GM23338 (cell line): Measurements from ENCODE around the gene IGF2R. TPM values are rescaled to one million over a fixed set of nuclear protein-coding genes. Genes with fewer than 3 reads are reported as not detected.

Experiments
- ATAC-seq: fragments of 200-7000 bp; cut with Tn5 transposase; 3 replicates; pipeline ENCODE4 v1.9.1; 2020
- DNase-seq: peaks from one replicate; pipeline ENCODE4 v3.0.0-alpha.2; 2015; ENCODE audit warnings: low spot score
- H2AFZ ChIP-seq: fragments of 200-600 bp; sonication (generic); 2 replicates; pipeline ENCODE4 v1.8.0; 2016; ENCODE audit warnings: antibody characterized with exemption, mild to moderate bottlenecking, moderate library complexity
- H3F3A ChIP-seq: fragments of 200-600 bp; sonication (generic); replicated peaks from 2 replicates; pipeline ENCODE4 v1.8.0; 2017; ENCODE audit warnings: antibody characterized with exemption, mixed run types, low read depth
- H3K27ac ChIP-seq: fragments of 200-600 bp; sonication (generic); 2 replicates; pipeline ENCODE4 v1.6.1; 2016; ENCODE audit warnings: low read depth
- H3K27me3 ChIP-seq: fragments of 200-600 bp; sonication (generic); 2 replicates; pipeline ENCODE4 v1.8.0; 2016; ENCODE audit warnings: mild to moderate bottlenecking, mixed run types, moderate library complexity; ENCODE audit not compliant: insufficient read depth
- H3K36me3 ChIP-seq: fragments of 200-600 bp; sonication (generic); 2 replicates; pipeline ENCODE4 v1.8.0; 2016; ENCODE audit warnings: mild to moderate bottlenecking; ENCODE audit not compliant: insufficient read depth
- H3K4me1 ChIP-seq: fragments of 200-600 bp; sonication (generic); 2 replicates; pipeline ENCODE4 v1.8.0; 2016; ENCODE audit warnings: mild to moderate bottlenecking, moderate library complexity; ENCODE audit not compliant: insufficient read depth
- H3K4me2 ChIP-seq: fragments of 200-600 bp; sonication (generic); 2 replicates; pipeline ENCODE4 v1.7.1; 2017; ENCODE audit warnings: mixed run types
- H3K4me3 ChIP-seq: fragments of 200-600 bp; sonication (generic); 2 replicates; pipeline ENCODE4 v1.6.1; 2016; ENCODE audit warnings: mixed run types
- H3K79me2 ChIP-seq: fragments of 200-600 bp; sonication (generic); replicated peaks from 2 replicates; pipeline ENCODE4 v1.8.0; 2017; ENCODE audit warnings: mild to moderate bottlenecking; ENCODE audit not compliant: insufficient read depth
- H3K9me2 ChIP-seq: fragments of 200-600 bp; sonication (generic); 2 replicates; pipeline ENCODE4 v1.8.0; 2017; ENCODE audit not compliant: insufficient read depth
- H4K20me1 ChIP-seq: fragments of 200-600 bp; sonication (generic); replicated peaks from 2 replicates; pipeline ENCODE4 v1.8.0; 2017; ENCODE audit warnings: mild to moderate bottlenecking; ENCODE audit not compliant: insufficient read depth
- H3K27ac Mint-ChIP-seq: 2 replicates; pipeline ENCODE4 v1.8.0; 2020; ENCODE audit warnings: inconsistent platforms, mild to moderate bottlenecking, moderate library complexity, mixed read lengths
- H3K27me3 Mint-ChIP-seq: 3 replicates; pipeline ENCODE4 v1.8.0; 2022; ENCODE audit warnings: low read depth, mild to moderate bottlenecking, moderate library complexity, mixed read lengths, inconsistent platforms; ENCODE audit not compliant: insufficient read depth, poor library complexity
- H3K36me3 Mint-ChIP-seq: 3 replicates; pipeline ENCODE4 v1.8.0; 2021; ENCODE audit warnings: low read depth, mild to moderate bottlenecking, inconsistent platforms, moderate library complexity, mixed read lengths
- H3K4me1 Mint-ChIP-seq: 3 replicates; pipeline ENCODE4 v1.8.0; 2020; ENCODE audit warnings: mild to moderate bottlenecking, inconsistent platforms, mixed read lengths
- H3K4me3 Mint-ChIP-seq: 3 replicates; pipeline ENCODE4 v1.8.0; 2021; ENCODE audit warnings: moderate library complexity, mild to moderate bottlenecking, inconsistent platforms, mixed read lengths
- H3K9me3 Mint-ChIP-seq: 3 replicates; pipeline ENCODE4 v1.8.0; 2020; ENCODE audit warnings: moderate library complexity, mild to moderate bottlenecking, inconsistent platforms, mixed read lengths
- CTCF ChIP-seq, 2 experiments: fragments of 200-600 bp in 1 of 2; sonication (generic) in 1 of 2; conservative IDR thresholded peaks; 2 replicates each; pipeline versions ENCODE4 v1.5.1 to v1.6.1; 2016 to 2017; ENCODE audit warnings: antibody characterized with exemption in 2 of 2, low read depth in 2 of 2, mild to moderate bottlenecking in 2 of 2, moderate library complexity in 1 of 2
- EZH2phosphoT487 ChIP-seq: fragments of 200-600 bp; sonication (generic); IDR thresholded peaks from one replicate; pipeline ENCODE4 v1.8.1; 2018; ENCODE audit warnings: antibody characterized with exemption; ENCODE audit not compliant: unreplicated experiment
- JUNB ChIP-seq: IDR thresholded peaks from one replicate; pipeline ENCODE4 v1.6.1; 2016; ENCODE audit warnings: antibody characterized with exemption; ENCODE audit not compliant: unreplicated experiment
- NANOG ChIP-seq: IDR thresholded peaks from 2 replicates; pipeline ENCODE4 v1.6.1; 2016; ENCODE audit warnings: antibody characterized with exemption, borderline replicate concordance
- POLR2AphosphoS5 ChIP-seq: IDR thresholded peaks from 2 replicates; pipeline ENCODE4 v1.6.1; 2016; ENCODE audit warnings: antibody characterized with exemption, low read depth
- STAT1 ChIP-seq: IDR thresholded peaks from one replicate; pipeline ENCODE4 v1.6.1; 2016; ENCODE audit warnings: antibody characterized with exemption; ENCODE audit not compliant: unreplicated experiment
- ZNF114 ChIP-seq: fragments of 250-450 bp; sonication (Bioruptor Pico); IDR thresholded peaks from 2 replicates; pipeline ENCODE4 v1.5.0; 2020; ENCODE audit warnings: mild to moderate bottlenecking, moderate library complexity
- ZNF331 ChIP-seq: fragments of 250-450 bp; sonication (Bioruptor Pico); IDR thresholded peaks from 2 replicates; pipeline ENCODE4 v1.5.0; 2020; ENCODE audit warnings: low read depth, mild to moderate bottlenecking, moderate library complexity
- polyA plus RNA-seq: library from polyadenylated mRNA; unstranded; fragments of >200 nt; fragmentation: Nextera tagmentation; extraction: Ambion mirVana; gene quantifications from 2 replicates; pipeline ENCODE4 v1.2.1, GENCODE V29; 2016
- total RNA-seq: library from RNA; depleted of rRNA; stranded (reverse); fragments of >200 nt; shearing (Covaris generic); gene quantifications from 2 replicates; pipeline ENCODE4 v1.2.3, GENCODE V29; 2014
- TF ChIP-seq, protein P1 (sequence below): fragments of 250-450 bp; sonication (Bioruptor Pico); IDR thresholded peaks from 2 replicates; pipeline ENCODE4 v1.5.0; 2020; ENCODE audit warnings: mild to moderate bottlenecking, moderate library complexity

Gene IGF2R
- total and polyA plus RNA-seq, 2 experiments from 2014 or later, result 12.5 to 76.4 TPM

DNA sequence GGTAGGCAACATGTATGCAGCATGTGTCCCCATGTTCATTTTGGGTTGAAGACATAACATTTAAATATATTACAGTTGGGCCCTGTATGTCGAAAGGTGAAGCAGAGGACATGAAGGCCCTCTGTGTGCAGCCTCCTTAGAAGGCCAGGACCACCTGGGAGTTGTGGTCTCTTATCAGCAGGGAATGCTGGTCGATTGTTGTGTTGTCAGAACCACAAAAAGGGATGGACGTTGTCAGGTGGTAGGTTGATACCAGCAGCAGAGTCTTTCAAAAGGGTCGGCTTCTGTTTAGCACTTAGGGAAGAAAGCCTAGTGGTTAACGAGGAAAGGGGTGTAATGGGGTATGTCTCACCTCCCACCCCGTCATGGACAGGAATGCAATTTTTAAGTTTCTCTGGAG is 85.4 kb downstream of the IGF2R start (continued):
- TF ChIP-seq, protein P1, sequence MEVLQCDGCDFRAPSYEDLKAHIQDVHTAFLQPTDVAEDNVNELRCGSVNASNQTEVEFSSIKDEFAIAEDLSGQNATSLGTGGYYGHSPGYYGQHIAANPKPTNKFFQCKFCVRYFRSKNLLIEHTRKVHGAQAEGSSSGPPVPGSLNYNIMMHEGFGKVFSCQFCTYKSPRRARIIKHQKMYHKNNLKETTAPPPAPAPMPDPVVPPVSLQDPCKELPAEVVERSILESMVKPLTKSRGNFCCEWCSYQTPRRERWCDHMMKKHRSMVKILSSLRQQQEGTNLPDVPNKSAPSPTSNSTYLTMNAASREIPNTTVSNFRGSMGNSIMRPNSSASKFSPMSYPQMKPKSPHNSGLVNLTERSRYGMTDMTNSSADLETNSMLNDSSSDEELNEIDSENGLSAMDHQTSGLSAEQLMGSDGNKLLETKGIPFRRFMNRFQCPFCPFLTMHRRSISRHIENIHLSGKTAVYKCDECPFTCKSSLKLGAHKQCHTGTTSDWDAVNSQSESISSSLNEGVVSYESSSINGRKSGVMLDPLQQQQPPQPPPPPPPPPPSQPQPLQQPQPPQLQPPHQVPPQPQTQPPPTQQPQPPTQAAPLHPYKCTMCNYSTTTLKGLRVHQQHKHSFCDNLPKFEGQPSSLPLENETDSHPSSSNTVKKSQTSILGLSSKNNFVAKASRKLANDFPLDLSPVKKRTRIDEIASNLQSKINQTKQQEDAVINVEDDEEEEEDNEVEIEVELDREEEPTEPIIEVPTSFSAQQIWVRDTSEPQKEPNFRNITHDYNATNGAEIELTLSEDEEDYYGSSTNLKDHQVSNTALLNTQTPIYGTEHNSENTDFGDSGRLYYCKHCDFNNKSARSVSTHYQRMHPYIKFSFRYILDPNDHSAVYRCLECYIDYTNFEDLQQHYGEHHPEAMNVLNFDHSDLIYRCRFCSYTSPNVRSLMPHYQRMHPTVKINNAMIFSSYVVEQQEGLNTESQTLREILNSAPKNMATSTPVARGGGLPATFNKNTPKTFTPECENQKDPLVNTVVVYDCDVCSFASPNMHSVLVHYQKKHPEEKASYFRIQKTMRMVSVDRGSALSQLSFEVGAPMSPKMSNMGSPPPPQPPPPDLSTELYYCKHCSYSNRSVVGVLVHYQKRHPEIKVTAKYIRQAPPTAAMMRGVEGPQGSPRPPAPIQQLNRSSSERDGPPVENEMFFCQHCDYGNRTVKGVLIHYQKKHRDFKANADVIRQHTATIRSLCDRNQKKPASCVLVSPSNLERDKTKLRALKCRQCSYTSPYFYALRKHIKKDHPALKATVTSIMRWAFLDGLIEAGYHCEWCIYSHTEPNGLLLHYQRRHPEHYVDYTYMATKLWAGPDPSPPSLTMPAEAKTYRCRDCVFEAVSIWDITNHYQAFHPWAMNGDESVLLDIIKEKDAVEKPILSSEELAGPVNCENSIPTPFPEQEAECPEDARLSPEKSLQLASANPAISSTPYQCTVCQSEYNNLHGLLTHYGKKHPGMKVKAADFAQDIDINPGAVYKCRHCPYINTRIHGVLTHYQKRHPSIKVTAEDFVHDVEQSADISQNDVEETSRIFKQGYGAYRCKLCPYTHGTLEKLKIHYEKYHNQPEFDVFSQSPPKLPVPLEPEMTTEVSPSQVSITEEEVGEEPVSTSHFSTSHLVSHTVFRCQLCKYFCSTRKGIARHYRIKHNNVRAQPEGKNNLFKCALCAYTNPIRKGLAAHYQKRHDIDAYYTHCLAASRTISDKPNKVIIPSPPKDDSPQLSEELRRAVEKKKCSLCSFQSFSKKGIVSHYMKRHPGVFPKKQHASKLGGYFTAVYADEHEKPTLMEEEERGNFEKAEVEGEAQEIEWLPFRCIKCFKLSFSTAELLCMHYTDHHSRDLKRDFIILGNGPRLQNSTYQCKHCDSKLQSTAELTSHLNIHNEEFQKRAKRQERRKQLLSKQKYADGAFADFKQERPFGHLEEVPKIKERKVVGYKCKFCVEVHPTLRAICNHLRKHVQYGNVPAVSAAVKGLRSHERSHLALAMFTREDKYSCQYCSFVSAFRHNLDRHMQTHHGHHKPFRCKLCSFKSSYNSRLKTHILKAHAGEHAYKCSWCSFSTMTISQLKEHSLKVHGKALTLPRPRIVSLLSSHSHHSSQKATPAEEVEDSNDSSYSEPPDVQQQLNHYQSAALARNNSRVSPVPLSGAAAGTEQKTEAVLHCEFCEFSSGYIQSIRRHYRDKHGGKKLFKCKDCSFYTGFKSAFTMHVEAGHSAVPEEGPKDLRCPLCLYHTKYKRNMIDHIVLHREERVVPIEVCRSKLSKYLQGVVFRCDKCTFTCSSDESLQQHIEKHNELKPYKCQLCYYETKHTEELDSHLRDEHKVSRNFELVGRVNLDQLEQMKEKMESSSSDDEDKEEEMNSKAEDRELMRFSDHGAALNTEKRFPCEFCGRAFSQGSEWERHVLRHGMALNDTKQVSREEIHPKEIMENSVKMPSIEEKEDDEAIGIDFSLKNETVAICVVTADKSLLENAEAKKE (CRISPR knock-in tag), result no peak
- TF ChIP-seq CTCF (conservative IDR thresholded peaks at IDR 0.05; ENCODE audit: low read depth in 2 of 2) (no peak), NANOG (no peak), ZNF331 (CRISPR knock-in tag) (no peak), EZH2phosphoT487 (no peak), JUNB (no peak), STAT1 (no peak), POLR2AphosphoS5 (no peak), ZNF114 (CRISPR knock-in tag) (no peak)

- H3K36me3 Mint-ChIP-seq, result peaks cover 90% of the 10 kb centered on the region
- Histone ChIP-seq H3K36me3 (peaks cover 23% of the 10 kb centered on the region), H3K4me3 (no peak overlapping the region), H4K20me1 (no peaks in the 10 kb centered on the region), H3K4me1 (no peaks in the 10 kb centered on the region), H3K27me3 (no peaks in the 10 kb centered on the region), H3K79me2 (no peaks in the 10 kb centered on the region), H3K4me2 (no peak overlapping the region), H3K27ac (no peak overlapping the region), H3K9me2 (no peaks in the 10 kb centered on the region), H2AFZ (no peak overlapping the region), H3F3A (no peaks in the 10 kb centered on the region)
- no peaks in the 10 kb centered on the region; the same call in 2 of the 3 replicates for H3K9me3 Mint-ChIP-seq
- peaks cover 4% of the 10 kb centered on the region for H3K27me3 Mint-ChIP-seq
- no peak for DNase-seq
- no peaks in the 10 kb centered on the region; the same call in 2 of the 3 replicates for H3K4me1 Mint-ChIP-seq
- no peak for TF ChIP-seq NANOG
- H3K4me3 Mint-ChIP-seq, result no peak overlapping the region
- H3K27ac Mint-ChIP-seq, result no peak overlapping the region
- no peak for ATAC-seq
Observed at GRCh38 chr6:160054913-160055312, 86.0 kb downstream of the IGF2R start.
